Thoracic aorta (tissue), 2 donors: ENCODE data around the gene ATRNL1. TPM values are rescaled to one million over a fixed set of nuclear protein-coding genes. Genes with fewer than 3 reads are reported as not detected.
"Not testable (repeated sequence)": the region's sequence is repeated elsewhere in the genome, so short reads cannot be mapped to it uniquely, and the experiment has no call there.

Experiments
- ATAC-seq: fragments of 150-250 bp; one replicate; pipeline ENCODE4 v1.8.0; 2017; ENCODE audit warnings: low read depth; ENCODE audit not compliant: insufficient number of reproducible peaks, low FRiP score
- DNase-seq: peaks from one replicate; pipeline ENCODE4 v3.0.0-alpha.2; 2020; ENCODE audit warnings: low spot score
- H3K27ac ChIP-seq, 2 donors: fragments of 200-600 bp; sonication (generic); 1 replicate in 1 of 2; 2 replicates in 1 of 2; pipeline ENCODE4 v1.5.1; 2016; ENCODE audit warnings: mild to moderate bottlenecking in 2 of 2, moderate library complexity in 2 of 2
- H3K27me3 ChIP-seq: fragments of 200-600 bp; sonication (generic); replicated peaks from 2 replicates; pipeline ENCODE4 v1.6.0; 2016; ENCODE audit warnings: mild to moderate bottlenecking; ENCODE audit not compliant: insufficient read depth
- H3K36me3 ChIP-seq: fragments of 200-600 bp; sonication (generic); one replicate; pipeline ENCODE4 v1.5.1; 2016
- H3K4me1 ChIP-seq, 2 donors: fragments of 200-600 bp; sonication (generic); 1 replicate in 1 of 2; 2 replicates in 1 of 2; pipeline versions ENCODE4 v1.5.1 to v1.6.0; 2016; ENCODE audit warnings: low read depth in 2 of 2, mild to moderate bottlenecking in 1 of 2; ENCODE audit not compliant: control insufficient read depth in 1 of 2
- H3K4me3 ChIP-seq: fragments of 200-600 bp; sonication (generic); 2 replicates; pipeline ENCODE4 v1.5.1; 2016; ENCODE audit warnings: mild to moderate bottlenecking
- H3K9me3 ChIP-seq: fragments of 200-600 bp; sonication (generic); 2 replicates; pipeline ENCODE4 v1.5.1; 2016
- CTCF ChIP-seq: fragments of 200-600 bp; sonication (generic); IDR thresholded peaks from one replicate; pipeline ENCODE4 v1.5.1; 2019; ENCODE audit warnings: antibody characterized with exemption
- total RNA-seq, 2 donors: library from RNA; depleted of rRNA; stranded (reverse); fragments of >200 nt; gene quantifications; one replicate each; pipeline versions ENCODE4 v1.1.0 to v1.2.3, GENCODE V29; 2016

Gene ATRNL1
- total RNA-seq, 2 donors from 2014 or later: 24.6 to 57.4 TPM

- Histone ChIP-seq H3K4me3 (no peak overlapping the region), H3K9me3 (no peaks in the 10 kb centered on the region), H3K36me3 (no peaks in the 10 kb centered on the region), H3K27me3 (no peaks in the 10 kb centered on the region), H3K4me1 (peaks cover 0 to 4% of the 10 kb centered on the region in 2 donors), H3K27ac (no peak overlapping the region)
- DNase-seq (no peak), ATAC-seq (no peak)
- TF ChIP-seq CTCF: no peak
Measured at GRCh38 chr10:115818012-115818411, 724.8 kb downstream of the ATRNL1 start.

GRCh38 chr10:115826396-115826795 is 733.2 kb downstream of the ATRNL1 start:
- DNase-seq: no peak
- Histone ChIP-seq H3K4me1 (no peaks in the 10 kb centered on the region), H3K27ac (no peak overlapping the region), H3K27me3 (no peaks in the 10 kb centered on the region), H3K9me3 (no peaks in the 10 kb centered on the region), H3K36me3 (no peaks in the 10 kb centered on the region), H3K4me3 (no peak overlapping the region)
- TF ChIP-seq CTCF: no peak
- ATAC-seq: no peak

GRCh38 chr10:115827231-115828009 is 734.3 kb downstream of the ATRNL1 start:
- Histone ChIP-seq H3K27me3 (no peaks in the 10 kb centered on the region), H3K4me3 (no peak overlapping the region), H3K36me3 (no peaks in the 10 kb centered on the region), H3K9me3 (no peaks in the 10 kb centered on the region), H3K4me1 (no peaks in the 10 kb centered on the region), H3K27ac (no peak overlapping the region)
- no peak for ATAC-seq
- TF ChIP-seq CTCF: no peak
- no peak for DNase-seq

GRCh38 chr10:115828182-115828581 is 735.0 kb downstream of the ATRNL1 start:
- not testable (repeated sequence) for H3K36me3 ChIP-seq, H3K9me3 ChIP-seq, DNase-seq, H3K4me3 ChIP-seq, H3K4me1 ChIP-seq, H3K27ac ChIP-seq, ATAC-seq, H3K27me3 ChIP-seq

- Histone ChIP-seq H3K4me3 (no peak overlapping the region), H3K4me1 (no peaks in the 10 kb centered on the region), H3K9me3 (no peaks in the 10 kb centered on the region), H3K27me3 (no peaks in the 10 kb centered on the region), H3K36me3 (no peaks in the 10 kb centered on the region), H3K27ac (no peak overlapping the region)
- no peak for DNase-seq
- ATAC-seq: no peak
- TF ChIP-seq CTCF: no peak
Measured at GRCh38 chr10:115829521-115830205, 736.5 kb downstream of the ATRNL1 start.
